ENCODE data around the gene CARD19.

CARD19 gene

DNA sequence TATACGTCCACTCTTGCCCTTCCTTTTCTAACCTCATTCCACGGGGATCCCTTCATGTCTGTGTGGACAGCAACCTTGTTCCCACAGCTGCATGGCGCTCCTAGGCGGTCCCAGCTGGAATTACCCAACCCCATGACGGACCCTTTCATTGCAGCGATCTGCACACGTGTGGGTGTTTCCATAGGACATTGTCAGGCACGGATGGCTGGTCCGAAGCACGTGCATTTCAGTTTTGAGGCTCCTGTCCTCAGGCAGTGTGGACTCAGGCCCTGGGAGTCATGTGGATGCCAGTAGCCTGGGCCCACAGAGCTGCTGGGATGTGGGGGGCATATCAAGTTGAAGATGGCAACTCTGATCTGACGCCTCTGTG lies 15.0 kb downstream of the CARD19 start:
- in situ Hi-C loops (cut with HindIII; ENCODE audit: low sequenced_read_pairs), result no loop called here
- TF ChIP-seq, protein P1, sequence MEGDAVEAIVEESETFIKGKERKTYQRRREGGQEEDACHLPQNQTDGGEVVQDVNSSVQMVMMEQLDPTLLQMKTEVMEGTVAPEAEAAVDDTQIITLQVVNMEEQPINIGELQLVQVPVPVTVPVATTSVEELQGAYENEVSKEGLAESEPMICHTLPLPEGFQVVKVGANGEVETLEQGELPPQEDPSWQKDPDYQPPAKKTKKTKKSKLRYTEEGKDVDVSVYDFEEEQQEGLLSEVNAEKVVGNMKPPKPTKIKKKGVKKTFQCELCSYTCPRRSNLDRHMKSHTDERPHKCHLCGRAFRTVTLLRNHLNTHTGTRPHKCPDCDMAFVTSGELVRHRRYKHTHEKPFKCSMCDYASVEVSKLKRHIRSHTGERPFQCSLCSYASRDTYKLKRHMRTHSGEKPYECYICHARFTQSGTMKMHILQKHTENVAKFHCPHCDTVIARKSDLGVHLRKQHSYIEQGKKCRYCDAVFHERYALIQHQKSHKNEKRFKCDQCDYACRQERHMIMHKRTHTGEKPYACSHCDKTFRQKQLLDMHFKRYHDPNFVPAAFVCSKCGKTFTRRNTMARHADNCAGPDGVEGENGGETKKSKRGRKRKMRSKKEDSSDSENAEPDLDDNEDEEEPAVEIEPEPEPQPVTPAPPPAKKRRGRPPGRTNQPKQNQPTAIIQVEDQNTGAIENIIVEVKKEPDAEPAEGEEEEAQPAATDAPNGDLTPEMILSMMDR (IDR thresholded peaks at IDR 0.05; ENCODE audit: low read depth, low read length, missing control alignments), result no peak
- DNase-seq (ENCODE audit: low read depth), result no peak
- H3K4me3 ChIP-seq (ENCODE audit: low read depth, low read length), result no peak overlapping the region

DNA sequence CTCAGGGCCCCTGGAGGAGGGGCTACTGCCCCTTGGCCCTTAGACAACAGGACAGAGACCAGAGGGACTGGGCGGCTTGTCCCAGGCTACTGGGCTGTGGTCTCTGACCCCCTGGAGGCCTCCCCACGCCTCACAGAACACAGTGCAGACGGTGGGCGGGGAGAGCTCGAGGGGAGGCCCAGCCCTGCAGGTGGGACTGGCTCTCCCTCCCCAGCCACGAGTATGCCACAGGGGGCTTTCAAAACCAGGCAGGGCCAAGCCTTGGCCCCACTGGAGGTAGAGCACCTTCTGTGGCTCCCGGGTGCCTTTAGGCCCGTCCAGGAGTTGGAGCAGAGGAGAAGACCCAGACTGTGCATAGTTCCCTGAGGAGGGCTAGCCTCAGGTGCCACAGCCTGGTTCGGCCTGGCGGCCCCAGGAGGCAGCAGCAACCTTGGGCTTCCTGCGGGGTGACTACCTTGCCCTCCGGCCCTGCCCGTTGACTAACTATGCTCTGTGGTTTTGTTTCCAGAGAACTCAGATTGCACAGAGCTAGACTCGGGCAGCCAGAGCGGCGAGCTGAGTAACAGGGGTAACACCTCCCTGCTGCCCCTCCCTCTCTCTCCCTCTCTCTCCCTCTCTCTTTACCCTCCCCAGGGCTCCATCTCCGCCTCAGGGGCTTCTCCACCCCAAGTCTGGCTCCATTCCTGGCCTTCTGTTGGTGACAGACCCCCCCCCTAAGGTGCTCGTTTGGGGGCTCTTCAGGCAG lies 15.5 kb downstream of the CARD19 start:
- no peak for DNase-seq (ENCODE audit: low read depth)
- in situ Hi-C loops (cut with HindIII; ENCODE audit: low sequenced_read_pairs), result no loop called here
- TF ChIP-seq, protein P1 (IDR thresholded peaks at IDR 0.05; ENCODE audit: low read depth, low read length, missing control alignments), result no peak
- no peak overlapping the region for H3K4me3 ChIP-seq (ENCODE audit: low read depth, low read length)

DNA sequence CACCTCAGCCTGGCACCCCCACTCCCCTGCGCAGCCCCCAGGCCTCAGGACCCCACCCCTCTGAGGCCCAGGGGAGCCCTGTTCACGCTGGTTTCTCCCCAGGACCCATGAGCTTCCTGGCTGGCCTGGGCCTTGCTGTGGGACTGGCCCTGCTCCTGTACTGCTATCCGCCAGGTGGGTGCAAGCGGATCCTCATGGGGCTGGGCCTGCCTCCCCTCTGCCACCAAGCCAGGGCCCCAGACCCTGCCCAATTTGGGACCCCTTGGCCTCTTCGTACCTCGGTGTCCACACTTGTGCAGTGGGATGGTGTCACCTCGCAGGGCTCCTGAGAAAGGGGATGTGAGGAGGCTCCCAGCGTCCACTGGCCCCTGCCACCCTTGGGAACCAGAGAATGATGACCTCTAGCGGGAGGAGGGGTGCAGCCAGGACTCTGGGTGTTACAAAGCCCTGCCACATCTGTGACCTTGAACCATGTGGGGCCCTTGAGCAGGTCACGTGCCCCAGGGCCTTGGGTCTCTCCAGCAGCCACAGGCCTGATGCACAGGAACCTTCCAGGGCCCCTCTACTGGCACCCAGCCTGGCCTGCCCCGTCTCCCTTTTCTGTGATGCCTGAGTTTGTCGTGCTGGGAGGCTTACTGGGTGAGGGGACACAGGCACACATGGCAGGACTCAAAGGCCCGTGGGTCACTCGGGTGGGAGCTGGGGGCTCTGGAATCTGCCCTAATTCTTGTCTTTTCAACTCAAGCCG lies 16.3 kb downstream of the CARD19 start:
- in situ Hi-C loops (cut with HindIII; ENCODE audit: low sequenced_read_pairs), result no loop called here

DNA sequence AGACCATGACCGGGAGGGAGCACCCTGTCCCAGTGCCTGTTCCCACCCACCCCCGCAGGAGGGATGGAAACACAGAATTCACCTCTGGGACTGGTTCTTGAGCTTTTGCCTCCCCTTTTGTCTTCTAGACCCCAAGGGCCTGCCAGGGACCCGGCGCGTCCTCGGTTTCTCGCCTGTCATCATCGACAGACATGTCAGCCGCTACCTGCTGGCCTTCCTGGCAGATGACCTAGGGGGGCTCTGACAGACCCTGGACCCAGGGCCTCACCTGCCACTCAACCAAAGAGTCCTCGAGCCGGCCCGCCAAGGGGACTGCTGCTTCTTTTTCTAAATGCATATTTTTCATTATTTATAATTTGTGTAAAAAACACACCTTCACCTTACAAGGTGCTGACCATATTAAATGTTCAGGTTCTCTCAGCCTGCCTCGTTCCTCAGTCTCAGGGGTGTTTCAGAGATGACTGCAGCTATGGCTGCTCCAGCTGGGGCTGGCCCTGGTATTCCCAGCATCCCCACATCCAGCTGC lies 16.9 kb downstream of the CARD19 start:
- no peak for DNase-seq (ENCODE audit: low read depth)
- H3K4me3 ChIP-seq (ENCODE audit: low read depth, low read length), result no peak overlapping the region
- TF ChIP-seq, protein P1 (IDR thresholded peaks at IDR 0.05; ENCODE audit: low read depth, low read length, missing control alignments), result no peak

More for the DNA sequence above, 16.3 kb downstream of the CARD19 start:
- no peak for DNase-seq (ENCODE audit: low read depth)
- TF ChIP-seq, protein P1 (IDR thresholded peaks at IDR 0.05; ENCODE audit: low read depth, low read length, missing control alignments), result no peak
- no peak overlapping the region for H3K4me3 ChIP-seq (ENCODE audit: low read depth, low read length)

DNA sequence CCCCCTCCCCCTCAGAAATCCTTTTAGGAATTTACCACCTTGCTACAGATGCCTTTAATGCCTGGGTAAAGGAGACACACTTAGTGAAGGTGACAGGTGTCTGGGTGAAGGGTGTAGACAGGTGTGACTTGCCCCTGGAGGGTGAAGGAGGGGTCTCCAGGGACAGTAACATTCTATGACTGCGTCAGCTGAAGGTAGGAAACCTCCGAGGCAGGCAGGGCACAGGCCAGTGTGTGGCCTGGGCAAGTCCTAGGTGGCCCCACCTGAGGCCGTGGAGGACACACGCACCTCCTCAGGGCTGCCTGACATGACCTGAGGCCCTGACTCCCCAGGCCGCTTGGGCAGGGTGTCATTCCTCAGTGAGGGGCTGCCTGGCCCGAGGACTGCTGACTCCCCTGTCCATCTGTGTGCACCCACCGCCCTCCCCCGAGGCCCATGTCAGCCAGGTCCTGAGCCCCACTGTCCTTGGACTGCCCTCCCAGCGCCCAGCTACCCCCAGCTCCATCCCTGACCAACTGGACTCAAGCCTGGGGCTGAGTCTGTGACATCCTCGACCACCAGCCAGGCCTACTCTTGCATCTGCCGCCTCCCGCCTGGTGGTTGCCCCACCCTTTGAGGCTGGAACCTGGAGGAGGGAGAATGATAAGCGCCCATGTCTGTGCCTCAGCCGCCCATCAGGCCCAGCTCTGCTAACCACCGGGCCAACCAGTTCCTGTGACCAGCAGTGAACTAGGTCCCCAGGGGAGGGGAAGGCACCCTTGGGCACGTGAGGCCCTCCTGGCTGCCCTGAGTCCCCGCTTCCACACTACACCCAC lies 18.4 kb downstream of the CARD19 start:
- no peak for DNase-seq (ENCODE audit: low read depth)
- TF ChIP-seq, protein P1 (IDR thresholded peaks at IDR 0.05; ENCODE audit: low read depth, low read length, missing control alignments), result no peak
- H3K4me3 ChIP-seq (ENCODE audit: low read depth, low read length), result no peak overlapping the region
- in situ Hi-C loops (cut with HindIII; ENCODE audit: low sequenced_read_pairs), result no loop called here

More for the DNA sequence above, 16.9 kb downstream of the CARD19 start:
- in situ Hi-C loops (cut with HindIII; ENCODE audit: low sequenced_read_pairs), result no loop called here

DNA sequence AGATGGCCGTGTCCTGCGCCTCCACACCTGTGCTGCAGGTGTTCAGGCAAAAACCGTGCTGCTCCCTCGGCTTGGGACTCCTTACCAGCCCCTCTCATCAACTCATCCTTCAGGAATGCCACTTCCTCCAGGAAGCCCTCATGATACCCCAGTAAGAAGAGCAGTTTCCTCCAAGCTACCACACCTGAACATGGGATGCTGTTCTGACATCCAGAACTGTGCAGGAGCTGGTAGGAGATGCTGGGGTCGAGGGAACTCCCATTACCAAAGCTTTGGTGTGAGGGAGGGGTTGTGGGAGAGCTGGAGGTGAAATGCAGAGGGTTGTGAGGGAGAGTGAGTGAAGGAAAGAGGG lies 18.9 kb downstream of the CARD19 start:
- no peak overlapping the region for H3K4me3 ChIP-seq (ENCODE audit: low read depth, low read length)
- in situ Hi-C loops (cut with HindIII; ENCODE audit: low sequenced_read_pairs), result no loop called here
- no peak for DNase-seq (ENCODE audit: low read depth)
- TF ChIP-seq, protein P1 (IDR thresholded peaks at IDR 0.05; ENCODE audit: low read depth, low read length, missing control alignments), result no peak

Data from astrocyte of the cerebellum (primary cell).